PC-3 (cell line): ENCODE results near the gene SIGLEC15.

ENCODE experiments used
- CTCF ChIP-seq: fragments of 300-600 bp; sonication (generic); conservative IDR thresholded peaks from 2 replicates; pipeline ENCODE4 v1.5.1; 2017; ENCODE audit warnings: antibody characterized with exemption, low read depth, mild to moderate bottlenecking, low read length
- EZH2 ChIP-seq: fragments of 300-600 bp; sonication (generic); IDR thresholded peaks from one replicate; pipeline ENCODE4 v1.6.1; 2017; ENCODE audit warnings: antibody characterized with exemption, mild to moderate bottlenecking, low read length; ENCODE audit not compliant: unreplicated experiment

- TF ChIP-seq CTCF (no peak), EZH2 (no peak)
Observed at GRCh38 chr18:45787346-45787745, 38.1 kb upstream of the SIGLEC15 start.
